ENCODE measurements around the gene FCHO2.

GRCh38 chr5:73018892-73019291 is 63.1 kb downstream of the FCHO2 start:
- no peak for TF ChIP-seq EZH2 (IDR thresholded peaks at IDR 0.05; ENCODE audit: insufficient read depth, poor library complexity, severe bottlenecking)
- no peak for TF ChIP-seq EZH2phosphoT487 (IDR thresholded peaks at IDR 0.05; ENCODE audit: insufficient read depth, low read depth)

Measured in GM23248 (cell line).